Measurements from ENCODE around the gene SEMA4A.

DNA sequence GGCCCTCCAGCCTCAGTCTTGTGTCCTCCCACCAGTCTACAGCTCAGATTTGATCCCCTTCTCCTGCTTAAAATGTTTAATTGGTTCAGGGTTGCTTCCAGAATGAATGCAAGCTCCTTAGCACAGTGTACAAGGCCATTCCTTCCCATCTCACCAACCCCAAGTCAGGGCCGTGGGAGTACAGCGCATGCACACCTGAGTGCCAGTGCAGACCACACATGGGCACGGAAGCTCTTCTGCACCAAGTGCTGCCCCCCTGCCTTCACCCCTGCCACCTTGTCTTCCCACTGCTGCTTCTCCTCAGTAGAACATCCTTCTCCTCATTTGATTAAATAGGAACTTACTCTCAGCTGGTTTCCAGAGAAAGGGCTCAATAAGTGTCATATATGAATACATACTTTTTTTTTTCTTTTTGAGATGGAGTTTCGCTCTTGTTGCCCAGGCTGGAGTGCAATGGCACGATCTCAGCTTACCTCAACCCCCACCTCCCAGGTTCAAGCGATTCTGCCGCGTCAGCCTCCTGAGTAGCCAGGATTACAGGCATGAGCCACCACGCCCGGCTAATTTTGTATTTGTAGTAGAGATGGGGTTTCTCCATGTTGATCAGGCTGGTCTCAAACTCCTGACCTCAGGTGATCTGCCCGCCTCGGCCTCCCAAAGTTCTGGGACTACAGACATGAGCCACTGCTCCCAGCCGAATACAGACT lies 68.8 kb downstream of the SEMA4A start:
- no peak for TF ChIP-seq CTCF (IDR thresholded peaks at IDR 0.05; ENCODE audit: insufficient read depth, low read depth, low read length)
- TF ChIP-seq EZH2 (IDR thresholded peaks at IDR 0.05; ENCODE audit: insufficient read depth, low read length) = no peak

Measured in astrocyte (in vitro differentiated cells and primary cell).